Measurements from ENCODE around the gene DSCAML1. TPM values are rescaled to one million over a fixed set of nuclear protein-coding genes. Genes with fewer than 3 reads are reported as not detected.

The DSCAML1 gene
- total RNA-seq, 1 experiment from 2014 or later, result 0.90 TPM

GRCh38 chr11:117546431-117547194, 250.4 kb downstream of the DSCAML1 start:
- CTCF ChIA-PET, result interaction anchor here (0.9 to 4.1 kb wide), 7 partner anchors 8 to 121 kb away, joined by 3 to 19 read pairs (median 4); no protein-coding TSS in a partner anchor
- Mint-ChIP-seq H3K36me3 (no peaks in the 10 kb centered on the region), H3K27ac (no peak overlapping the region), H3K4me1 (peaks cover 31% of the 10 kb centered on the region), H3K9me3 (peaks cover 4% of the 10 kb centered on the region), H3K4me3 (no peak overlapping the region), H3K27me3 (ENCODE audit: low read depth) (peaks cover 16% of the 10 kb centered on the region; the same call in 1 of the 2 replicates)
- no peak for DNase-seq (ENCODE audit: low spot score)
- POLR2A ChIA-PET, result interaction anchor here (0.5 kb wide), 1 partner anchor 49 kb away, joined by 4 read pairs; no protein-coding TSS in a partner anchor
- no peak for TF ChIP-seq NFYB (CRISPR knock-in tag; conservative IDR thresholded peaks at IDR 0.05; ENCODE audit: low read depth)
- TF ChIP-seq NR1H2 (CRISPR knock-in tag; IDR thresholded peaks at IDR 0.05), result no peak
- no peak for TF ChIP-seq ZNF317 (CRISPR knock-in tag; IDR thresholded peaks at IDR 0.05; ENCODE audit: borderline replicate concordance, low read depth)
- no peak for TF ChIP-seq CTCF (IDR thresholded peaks at IDR 0.05)
- no peak for TF ChIP-seq MYBL2 (CRISPR knock-in tag; IDR thresholded peaks at IDR 0.05)
- no peak for TF ChIP-seq MAX (CRISPR knock-in tag; IDR thresholded peaks at IDR 0.05)
- no peak for TF ChIP-seq GABPB1 (CRISPR knock-in tag; IDR thresholded peaks at IDR 0.05)
- TF ChIP-seq, protein P1, sequence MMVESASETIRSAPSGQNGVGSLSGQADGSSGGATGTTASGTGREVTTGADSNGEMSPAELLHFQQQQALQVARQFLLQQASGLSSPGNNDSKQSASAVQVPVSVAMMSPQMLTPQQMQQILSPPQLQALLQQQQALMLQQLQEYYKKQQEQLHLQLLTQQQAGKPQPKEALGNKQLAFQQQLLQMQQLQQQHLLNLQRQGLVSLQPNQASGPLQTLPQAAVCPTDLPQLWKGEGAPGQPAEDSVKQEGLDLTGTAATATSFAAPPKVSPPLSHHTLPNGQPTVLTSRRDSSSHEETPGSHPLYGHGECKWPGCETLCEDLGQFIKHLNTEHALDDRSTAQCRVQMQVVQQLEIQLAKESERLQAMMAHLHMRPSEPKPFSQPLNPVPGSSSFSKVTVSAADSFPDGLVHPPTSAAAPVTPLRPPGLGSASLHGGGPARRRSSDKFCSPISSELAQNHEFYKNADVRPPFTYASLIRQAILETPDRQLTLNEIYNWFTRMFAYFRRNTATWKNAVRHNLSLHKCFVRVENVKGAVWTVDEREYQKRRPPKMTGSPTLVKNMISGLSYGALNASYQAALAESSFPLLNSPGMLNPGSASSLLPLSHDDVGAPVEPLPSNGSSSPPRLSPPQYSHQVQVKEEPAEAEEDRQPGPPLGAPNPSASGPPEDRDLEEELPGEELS (CRISPR knock-in tag; IDR thresholded peaks at IDR 0.05), result no peak
- TF ChIP-seq, protein P2, sequence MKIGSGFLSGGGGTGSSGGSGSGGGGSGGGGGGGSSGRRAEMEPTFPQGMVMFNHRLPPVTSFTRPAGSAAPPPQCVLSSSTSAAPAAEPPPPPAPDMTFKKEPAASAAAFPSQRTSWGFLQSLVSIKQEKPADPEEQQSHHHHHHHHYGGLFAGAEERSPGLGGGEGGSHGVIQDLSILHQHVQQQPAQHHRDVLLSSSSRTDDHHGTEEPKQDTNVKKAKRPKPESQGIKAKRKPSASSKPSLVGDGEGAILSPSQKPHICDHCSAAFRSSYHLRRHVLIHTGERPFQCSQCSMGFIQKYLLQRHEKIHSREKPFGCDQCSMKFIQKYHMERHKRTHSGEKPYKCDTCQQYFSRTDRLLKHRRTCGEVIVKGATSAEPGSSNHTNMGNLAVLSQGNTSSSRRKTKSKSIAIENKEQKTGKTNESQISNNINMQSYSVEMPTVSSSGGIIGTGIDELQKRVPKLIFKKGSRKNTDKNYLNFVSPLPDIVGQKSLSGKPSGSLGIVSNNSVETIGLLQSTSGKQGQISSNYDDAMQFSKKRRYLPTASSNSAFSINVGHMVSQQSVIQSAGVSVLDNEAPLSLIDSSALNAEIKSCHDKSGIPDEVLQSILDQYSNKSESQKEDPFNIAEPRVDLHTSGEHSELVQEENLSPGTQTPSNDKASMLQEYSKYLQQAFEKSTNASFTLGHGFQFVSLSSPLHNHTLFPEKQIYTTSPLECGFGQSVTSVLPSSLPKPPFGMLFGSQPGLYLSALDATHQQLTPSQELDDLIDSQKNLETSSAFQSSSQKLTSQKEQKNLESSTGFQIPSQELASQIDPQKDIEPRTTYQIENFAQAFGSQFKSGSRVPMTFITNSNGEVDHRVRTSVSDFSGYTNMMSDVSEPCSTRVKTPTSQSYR (CRISPR knock-in tag; IDR thresholded peaks at IDR 0.05), result no peak
- no peak for TF ChIP-seq SMAD3 (CRISPR knock-in tag; IDR thresholded peaks at IDR 0.05; ENCODE audit: borderline replicate concordance)
- no peak for TF ChIP-seq ZMAT4 (CRISPR knock-in tag; IDR thresholded peaks at IDR 0.05)
- ATAC-seq, result peak; percentile 8; the same call in 1 of the 2 replicates

DNA sequence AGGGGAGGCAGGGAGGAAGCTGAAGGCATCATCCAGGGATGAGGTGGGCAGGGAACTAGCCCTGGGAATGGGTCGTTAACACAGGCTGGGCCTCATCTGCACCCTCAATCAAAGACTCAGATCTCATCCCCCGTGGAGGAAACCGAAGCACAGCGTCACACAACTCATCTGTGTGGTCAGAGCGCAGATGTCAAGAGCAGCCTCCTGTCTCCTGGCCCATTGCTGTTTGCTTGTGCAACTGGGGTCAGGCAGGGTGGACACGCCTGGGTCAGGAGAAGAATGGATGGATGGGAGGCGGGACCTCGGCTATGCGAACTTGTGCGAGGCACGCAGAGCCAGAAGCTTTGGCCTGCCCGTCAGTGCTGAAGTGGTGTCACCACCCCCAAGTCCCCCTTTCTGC, 251.3 kb downstream of the DSCAML1 start:
- TF ChIP-seq FOXJ3 (CRISPR knock-in tag; IDR thresholded peaks at IDR 0.05; ENCODE audit: borderline replicate concordance), result no peak
- no peak for TF ChIP-seq FOXP1 (CRISPR knock-in tag; IDR thresholded peaks at IDR 0.05; ENCODE audit: borderline replicate concordance)
- TF ChIP-seq, protein P3, sequence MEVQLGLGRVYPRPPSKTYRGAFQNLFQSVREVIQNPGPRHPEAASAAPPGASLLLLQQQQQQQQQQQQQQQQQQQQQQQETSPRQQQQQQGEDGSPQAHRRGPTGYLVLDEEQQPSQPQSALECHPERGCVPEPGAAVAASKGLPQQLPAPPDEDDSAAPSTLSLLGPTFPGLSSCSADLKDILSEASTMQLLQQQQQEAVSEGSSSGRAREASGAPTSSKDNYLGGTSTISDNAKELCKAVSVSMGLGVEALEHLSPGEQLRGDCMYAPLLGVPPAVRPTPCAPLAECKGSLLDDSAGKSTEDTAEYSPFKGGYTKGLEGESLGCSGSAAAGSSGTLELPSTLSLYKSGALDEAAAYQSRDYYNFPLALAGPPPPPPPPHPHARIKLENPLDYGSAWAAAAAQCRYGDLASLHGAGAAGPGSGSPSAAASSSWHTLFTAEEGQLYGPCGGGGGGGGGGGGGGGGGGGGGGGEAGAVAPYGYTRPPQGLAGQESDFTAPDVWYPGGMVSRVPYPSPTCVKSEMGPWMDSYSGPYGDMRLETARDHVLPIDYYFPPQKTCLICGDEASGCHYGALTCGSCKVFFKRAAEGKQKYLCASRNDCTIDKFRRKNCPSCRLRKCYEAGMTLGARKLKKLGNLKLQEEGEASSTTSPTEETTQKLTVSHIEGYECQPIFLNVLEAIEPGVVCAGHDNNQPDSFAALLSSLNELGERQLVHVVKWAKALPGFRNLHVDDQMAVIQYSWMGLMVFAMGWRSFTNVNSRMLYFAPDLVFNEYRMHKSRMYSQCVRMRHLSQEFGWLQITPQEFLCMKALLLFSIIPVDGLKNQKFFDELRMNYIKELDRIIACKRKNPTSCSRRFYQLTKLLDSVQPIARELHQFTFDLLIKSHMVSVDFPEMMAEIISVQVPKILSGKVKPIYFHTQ (CRISPR knock-in tag; IDR thresholded peaks at IDR 0.05), result no peak
- TF ChIP-seq SMAD4 (CRISPR knock-in tag; IDR thresholded peaks at IDR 0.05), result no peak
- TF ChIP-seq, protein P4, sequence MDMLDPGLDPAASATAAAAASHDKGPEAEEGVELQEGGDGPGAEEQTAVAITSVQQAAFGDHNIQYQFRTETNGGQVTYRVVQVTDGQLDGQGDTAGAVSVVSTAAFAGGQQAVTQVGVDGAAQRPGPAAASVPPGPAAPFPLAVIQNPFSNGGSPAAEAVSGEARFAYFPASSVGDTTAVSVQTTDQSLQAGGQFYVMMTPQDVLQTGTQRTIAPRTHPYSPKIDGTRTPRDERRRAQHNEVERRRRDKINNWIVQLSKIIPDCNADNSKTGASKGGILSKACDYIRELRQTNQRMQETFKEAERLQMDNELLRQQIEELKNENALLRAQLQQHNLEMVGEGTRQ (CRISPR knock-in tag; IDR thresholded peaks at IDR 0.05), result no peak
- Mint-ChIP-seq H3K9me3 (peaks cover 4% of the 10 kb centered on the region), H3K36me3 (no peaks in the 10 kb centered on the region), H3K4me1 (peaks cover 28% of the 10 kb centered on the region), H3K4me3 (no peak overlapping the region), H3K27ac (no peak overlapping the region), H3K27me3 (ENCODE audit: low read depth) (peaks cover 16% of the 10 kb centered on the region; the same call in 1 of the 2 replicates)
- POLR2A ChIA-PET, result no interaction called here
- ATAC-seq (no peak), DNase-seq (ENCODE audit: low spot score) (no peak)
- CTCF ChIA-PET, result interaction anchor here (1.0 to 4.1 kb wide), 3 partner anchors 75 to 120 kb away, joined by 4 to 19 read pairs (median 4); no protein-coding TSS in a partner anchor
